ENCODE data around the gene NUB1.

DNA sequence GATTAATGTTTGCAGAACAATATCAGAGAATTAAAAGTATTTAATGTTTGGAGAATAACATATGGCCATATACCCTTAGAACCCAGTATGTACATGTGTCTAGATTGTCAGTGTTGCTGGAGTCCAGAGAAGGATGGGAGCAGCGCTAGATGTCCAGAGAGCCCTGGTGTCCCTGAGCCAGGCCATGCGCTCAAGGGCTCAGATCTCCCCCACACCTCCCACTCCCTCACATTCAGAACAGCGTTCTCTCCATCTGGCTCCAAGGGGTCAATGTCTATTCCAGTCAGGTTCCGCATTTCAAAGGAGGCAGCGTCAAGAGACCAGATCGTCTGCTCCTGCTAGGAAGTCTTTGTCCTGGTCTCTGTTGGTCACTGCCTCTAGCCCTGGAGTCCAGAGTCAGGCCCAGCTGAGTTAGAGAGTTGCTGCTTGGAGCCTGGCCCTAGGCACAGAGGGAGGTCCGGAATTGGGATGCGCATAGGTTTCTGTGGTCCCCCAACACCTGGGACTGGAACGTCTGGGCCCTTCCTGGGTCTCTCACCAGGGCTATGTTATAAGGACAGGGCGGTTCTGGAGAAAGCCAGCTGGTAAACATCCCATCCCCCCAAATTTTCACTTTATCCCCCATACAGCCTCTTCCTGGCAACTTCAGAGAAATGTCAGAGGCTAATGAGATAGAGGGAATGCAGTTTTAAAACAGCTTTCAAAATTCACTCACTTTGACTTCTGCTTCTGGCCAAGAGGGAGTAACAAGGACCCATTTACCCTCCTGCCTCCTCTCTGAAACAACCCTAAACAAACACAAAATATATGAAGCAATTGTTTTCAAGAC lies 74.7 kb downstream of the NUB1 start:
- TF ChIP-seq POLR2AphosphoS5 (IDR thresholded peaks at IDR 0.05) (no peak), POLR2A (IDR thresholded peaks at IDR 0.05) (no peak), EP300 (IDR thresholded peaks at IDR 0.05) (no peak)
- TF ChIP-seq, protein P1, sequence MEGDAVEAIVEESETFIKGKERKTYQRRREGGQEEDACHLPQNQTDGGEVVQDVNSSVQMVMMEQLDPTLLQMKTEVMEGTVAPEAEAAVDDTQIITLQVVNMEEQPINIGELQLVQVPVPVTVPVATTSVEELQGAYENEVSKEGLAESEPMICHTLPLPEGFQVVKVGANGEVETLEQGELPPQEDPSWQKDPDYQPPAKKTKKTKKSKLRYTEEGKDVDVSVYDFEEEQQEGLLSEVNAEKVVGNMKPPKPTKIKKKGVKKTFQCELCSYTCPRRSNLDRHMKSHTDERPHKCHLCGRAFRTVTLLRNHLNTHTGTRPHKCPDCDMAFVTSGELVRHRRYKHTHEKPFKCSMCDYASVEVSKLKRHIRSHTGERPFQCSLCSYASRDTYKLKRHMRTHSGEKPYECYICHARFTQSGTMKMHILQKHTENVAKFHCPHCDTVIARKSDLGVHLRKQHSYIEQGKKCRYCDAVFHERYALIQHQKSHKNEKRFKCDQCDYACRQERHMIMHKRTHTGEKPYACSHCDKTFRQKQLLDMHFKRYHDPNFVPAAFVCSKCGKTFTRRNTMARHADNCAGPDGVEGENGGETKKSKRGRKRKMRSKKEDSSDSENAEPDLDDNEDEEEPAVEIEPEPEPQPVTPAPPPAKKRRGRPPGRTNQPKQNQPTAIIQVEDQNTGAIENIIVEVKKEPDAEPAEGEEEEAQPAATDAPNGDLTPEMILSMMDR (IDR thresholded peaks at IDR 0.05), result no peak
